ENCODE results near the gene HINT3.

HINT3 gene

GRCh38 chr6:125919618-125920017 lies 37.0 kb upstream of the HINT3 start:
- peaks cover 26 to 64% (median 54%) of the 10 kb centered on the region in 10 experiments for H3K4me1 ChIP-seq
- no peak for TF ChIP-seq Cebpa-rat (IDR thresholded peaks at IDR 0.05)
- peak overlapping the region; percentile 73 to 99 (median 79) for H3K4me2 ChIP-seq
- H3K36me3 ChIP-seq: peaks cover 31 to 77% (median 63%) of the 10 kb centered on the region in 11 experiments; a peak in 21 of 22 replicates
- no peaks in the 10 kb centered on the region for H4K20me1 ChIP-seq
- peak overlapping the region; percentile 66 to 82 (median 78) for H3K9ac ChIP-seq
- peak overlapping the region; percentile 35 to 72 (median 60) for H3K4me3 ChIP-seq
- H3K27me3 ChIP-seq: no peaks in the 10 kb centered on the region
- peak overlapping the region; percentile 42 to 89 (median 84); a peak in 21 of 22 replicates for H3K27ac ChIP-seq
- H3K9me3 ChIP-seq (replicated peaks in 1 of 11): no peaks in the 10 kb centered on the region

GRCh38 chr6:125922322-125922860 lies 34.2 kb upstream of the HINT3 start:
- no peak for TF ChIP-seq Cebpa-rat (IDR thresholded peaks at IDR 0.05)
- Histone ChIP-seq H3K9ac (no peak overlapping the region), H3K27ac (no peak overlapping the region), H3K27me3 (no peaks in the 10 kb centered on the region), H3K4me2 (peak overlapping the region in 6 of 11 experiments; percentile 8 to 83 (median 48); a peak in 7 of 22 replicates), H3K9me3 (replicated peaks in 1 of 11) (no peaks in the 10 kb centered on the region), H4K20me1 (no peaks in the 10 kb centered on the region), H3K4me3 (no peak overlapping the region), H3K4me1 (peaks cover 35 to 82% (median 67%) of the 10 kb centered on the region in 10 experiments), H3K36me3 (peaks cover 22 to 80% (median 56%) of the 10 kb centered on the region in 11 experiments; a peak in 21 of 22 replicates)

GRCh38 chr6:125923366-125923877 lies 33.1 kb upstream of the HINT3 start:
- Histone ChIP-seq H3K27me3 (no peaks in the 10 kb centered on the region), H3K4me2 (peak overlapping the region in 8 of 11 experiments; percentile 10 to 86 (median 75); a peak in 12 of 22 replicates), H3K9me3 (replicated peaks in 1 of 11) (no peaks in the 10 kb centered on the region), H3K4me3 (no peak overlapping the region), H3K27ac (0 out of 22 replicates have a peak overlapping the region, but pooled peaks of 1 of the 11 experiments have one; percentile 54), H3K36me3 (peaks cover 22 to 81% (median 66%) of the 10 kb centered on the region in 11 experiments; a peak in 21 of 22 replicates), H3K4me1 (peaks cover 39 to 83% (median 67%) of the 10 kb centered on the region in 10 experiments), H4K20me1 (no peaks in the 10 kb centered on the region), H3K9ac (no peak overlapping the region)
- TF ChIP-seq Cebpa-rat (IDR thresholded peaks at IDR 0.05): no peak

- Histone ChIP-seq H3K27ac (peak overlapping the region in 2 of 11 experiments; percentile 45 to 54; a peak in 4 of 22 replicates), H3K4me1 (peaks cover 31 to 79% (median 61%) of the 10 kb centered on the region in 10 experiments), H3K4me3 (peak overlapping the region in 1 of 10 experiments; percentile 9; a peak in 2 of 20 replicates), H4K20me1 (no peaks in the 10 kb centered on the region), H3K9me3 (replicated peaks in 1 of 11) (no peaks in the 10 kb centered on the region), H3K4me2 (peak overlapping the region; percentile 52 to 86 (median 71); a peak in 21 of 22 replicates), H3K36me3 (peaks cover 22 to 88% (median 72%) of the 10 kb centered on the region in 11 experiments; a peak in 21 of 22 replicates), H3K27me3 (no peaks in the 10 kb centered on the region), H3K9ac (no peak overlapping the region)
- no peak for TF ChIP-seq Cebpa-rat (IDR thresholded peaks at IDR 0.05)
Observed at GRCh38 chr6:125924169-125924568, 32.4 kb upstream of the HINT3 start.

GRCh38 chr6:125924697-125925358 lies 31.7 kb upstream of the HINT3 start:
- peak overlapping the region in 2 of 11 experiments; percentile 14 to 27; a peak in 2 of 22 replicates for H3K9ac ChIP-seq

GRCh38 chr6:125926711-125927110 lies 29.9 kb upstream of the HINT3 start:
- Histone ChIP-seq H3K36me3 (peaks cover 35 to 100% (median 77%) of the 10 kb centered on the region in 11 experiments), H3K9ac (no peak overlapping the region), H3K27ac (no peak overlapping the region), H3K4me3 (no peak overlapping the region), H3K4me2 (peak overlapping the region in 1 of 11 experiments; percentile 73; a peak in 2 of 22 replicates), H4K20me1 (no peaks in the 10 kb centered on the region), H3K27me3 (no peaks in the 10 kb centered on the region), H3K9me3 (replicated peaks in 1 of 11) (peaks cover 0 to 7% (median 0%) of the 10 kb centered on the region in 11 experiments; a peak in 5 of 22 replicates), H3K4me1 (peaks cover 23 to 54% (median 38%) of the 10 kb centered on the region in 10 experiments)
- TF ChIP-seq Cebpa-rat (IDR thresholded peaks at IDR 0.05): no peak

More at GRCh38 chr6:125924697-125925358, 31.7 kb upstream of the HINT3 start:
- H3K4me2 ChIP-seq: peak overlapping the region; percentile 52 to 86 (median 71)
- H3K4me3 ChIP-seq: peak overlapping the region in 2 of 10 experiments; percentile 10 to 40; a peak in 2 of 20 replicates
- TF ChIP-seq Cebpa-rat (IDR thresholded peaks at IDR 0.05): no peak
- peaks cover 26 to 95% (median 74%) of the 10 kb centered on the region in 11 experiments; a peak in 21 of 22 replicates for H3K36me3 ChIP-seq
- no peaks in the 10 kb centered on the region for H3K27me3 ChIP-seq
- peak overlapping the region in 8 of 11 experiments; percentile 14 to 60 (median 26); a peak in 13 of 22 replicates for H3K27ac ChIP-seq
- no peaks in the 10 kb centered on the region for H3K9me3 ChIP-seq (replicated peaks in 1 of 11)
- H4K20me1 ChIP-seq: no peaks in the 10 kb centered on the region
- peaks cover 25 to 73% (median 54%) of the 10 kb centered on the region in 10 experiments for H3K4me1 ChIP-seq

- Histone ChIP-seq H3K4me1 (peaks cover 23 to 45% (median 38%) of the 10 kb centered on the region in 10 experiments), H3K27me3 (no peaks in the 10 kb centered on the region), H3K9ac (no peak overlapping the region), H3K36me3 (peaks cover 25 to 90% (median 68%) of the 10 kb centered on the region in 11 experiments), H4K20me1 (no peaks in the 10 kb centered on the region), H3K4me3 (0 out of 20 replicates have a peak overlapping the region, but pooled peaks of 1 of the 10 experiments have one; percentile 5), H3K4me2 (peak overlapping the region; percentile 42 to 75 (median 66)), H3K27ac (peak overlapping the region in 7 of 11 experiments; percentile 8 to 58 (median 39); a peak in 8 of 22 replicates), H3K9me3 (replicated peaks in 1 of 11) (peaks cover 0 to 8% (median 0%) of the 10 kb centered on the region in 11 experiments; a peak in 5 of 22 replicates)
- no peak for TF ChIP-seq Cebpa-rat (IDR thresholded peaks at IDR 0.05)
Observed at GRCh38 chr6:125927761-125928160, 28.8 kb upstream of the HINT3 start.

- H3K27ac ChIP-seq: no peak overlapping the region
- no peak for TF ChIP-seq Cebpa-rat (IDR thresholded peaks at IDR 0.05)
- H3K4me2 ChIP-seq: no peak overlapping the region
- H3K4me1 ChIP-seq: peaks cover 10 to 19% (median 12%) of the 10 kb centered on the region in 10 experiments
- no peak overlapping the region for H3K4me3 ChIP-seq
- H3K27me3 ChIP-seq: no peaks in the 10 kb centered on the region
- peaks cover 18 to 59% (median 44%) of the 10 kb centered on the region in 11 experiments for H3K36me3 ChIP-seq
- peaks cover 0 to 8% (median 0%) of the 10 kb centered on the region in 11 experiments; a peak in 5 of 22 replicates for H3K9me3 ChIP-seq (replicated peaks in 1 of 11)
- no peak overlapping the region for H3K9ac ChIP-seq
- H4K20me1 ChIP-seq: no peaks in the 10 kb centered on the region
Observed at GRCh38 chr6:125930765-125931418, 25.7 kb upstream of the HINT3 start.

Data from BLaER1 treated with 17β-estradiol and CSF1 and Interleukin-3, amounts not matched to agents 10 nM and 100 nM (cell line).